MM.1S (cell line): ENCODE data around the gene PRKAB2.

Source experiments
- DNase-seq: peaks from one replicate; pipeline ENCODE4 v3.0.0-alpha.2; 2015
- H2AFZ ChIP-seq: fragments of 300-600 bp; sonication (generic); 2 replicates; pipeline ENCODE4 v1.6.0; 2016; ENCODE audit warnings: antibody characterized with exemption, low read length
- H3F3A ChIP-seq: fragments of 300-600 bp; sonication (generic); 2 replicates; pipeline ENCODE4 v1.6.1; 2016; ENCODE audit warnings: mild to moderate bottlenecking, antibody characterized with exemption, low read length, moderate library complexity, mixed read lengths; ENCODE audit not compliant: insufficient read depth
- H3K27ac ChIP-seq: fragments of 300-600 bp; sonication (generic); 2 replicates; pipeline ENCODE4 v1.5.1; 2016; ENCODE audit warnings: mild to moderate bottlenecking, low read length
- H3K27me3 ChIP-seq: fragments of 300-600 bp; sonication (generic); replicated peaks from 2 replicates; pipeline ENCODE4 v1.6.0; 2016; ENCODE audit warnings: low read length; ENCODE audit not compliant: insufficient read depth
- H3K36me3 ChIP-seq: fragments of 300-600 bp; sonication (generic); replicated peaks from 2 replicates; pipeline ENCODE4 v1.6.1; 2016; ENCODE audit warnings: mild to moderate bottlenecking, low read length, mixed read lengths; ENCODE audit not compliant: insufficient read depth
- H3K4me1 ChIP-seq: fragments of 300-600 bp; sonication (generic); 2 replicates; pipeline ENCODE4 v1.6.1; 2016; ENCODE audit warnings: low read length, mixed read lengths
- H3K4me2 ChIP-seq: fragments of 300-600 bp; sonication (generic); 2 replicates; pipeline ENCODE4 v1.6.0; 2016; ENCODE audit warnings: low read depth, low read length
- H3K4me3 ChIP-seq: fragments of 300-600 bp; sonication (generic); 2 replicates; pipeline ENCODE4 v1.5.1; 2016; ENCODE audit warnings: low read length, mixed read lengths
- H3K79me2 ChIP-seq: fragments of 300-600 bp; sonication (generic); 2 replicates; pipeline ENCODE4 v1.6.1; 2016; ENCODE audit warnings: mixed run types, low read length, mixed read lengths
- H3K9ac ChIP-seq: fragments of 300-600 bp; sonication (generic); 2 replicates; pipeline ENCODE4 v1.6.1; 2016; ENCODE audit warnings: low read length, mixed read lengths
- H3K9me2 ChIP-seq: fragments of 300-600 bp; sonication (generic); replicated peaks from 2 replicates; pipeline ENCODE4 v1.6.1; 2016; ENCODE audit warnings: mild to moderate bottlenecking, low read length, mixed read lengths; ENCODE audit not compliant: insufficient read depth
- H3K9me3 ChIP-seq: fragments of 300-600 bp; sonication (generic); replicated peaks from 2 replicates; pipeline ENCODE4 v1.6.1; 2016; ENCODE audit warnings: mild to moderate bottlenecking, low read length, mixed read lengths; ENCODE audit not compliant: insufficient read depth
- H4K20me1 ChIP-seq: fragments of 300-600 bp; sonication (generic); 2 replicates; pipeline ENCODE4 v1.6.1; 2016; ENCODE audit warnings: mild to moderate bottlenecking, low read length, moderate library complexity, mixed read lengths; ENCODE audit not compliant: insufficient read depth
- CTCF ChIP-seq: fragments of 300-600 bp; sonication (generic); IDR thresholded peaks from 2 replicates; pipeline ENCODE4 v1.5.1; 2016; ENCODE audit warnings: antibody characterized with exemption, low read length, mixed read lengths
- EZH2 ChIP-seq: fragments of 300-600 bp; sonication (generic); optimal IDR thresholded peaks from 2 replicates; pipeline ENCODE3; 2017; ENCODE audit warnings: low read depth, mild to moderate bottlenecking, antibody characterized with exemption, low read length, mixed read lengths
- EZH2phosphoT487 ChIP-seq: fragments of 300-600 bp; sonication (generic); IDR thresholded peaks from 2 replicates; pipeline ENCODE4 v1.6.1; 2018; ENCODE audit warnings: antibody characterized with exemption, low read length

PRKAB2 gene

GRCh38 chr1:147216124-147216523 lies 43.9 kb upstream of the PRKAB2 start:
- no peak for DNase-seq
- Histone ChIP-seq H3K36me3 (no peaks in the 10 kb centered on the region), H3K27ac (no peak overlapping the region), H4K20me1 (no peaks in the 10 kb centered on the region), H3K9me3 (no peaks in the 10 kb centered on the region), H3K4me3 (no peak overlapping the region), H3K9ac (no peak overlapping the region), H3K4me2 (no peak overlapping the region), H2AFZ (no peak overlapping the region), H3K27me3 (no peaks in the 10 kb centered on the region), H3K9me2 (no peaks in the 10 kb centered on the region), H3F3A (no peaks in the 10 kb centered on the region), H3K4me1 (no peaks in the 10 kb centered on the region), H3K79me2 (no peaks in the 10 kb centered on the region)
- TF ChIP-seq CTCF (no peak), EZH2phosphoT487 (no peak), EZH2 (no peak)

GRCh38 chr1:147215540-147215916 lies 43.3 kb upstream of the PRKAB2 start:
- no peak overlapping the region for H3K9ac ChIP-seq
- no peak overlapping the region for H3K4me2 ChIP-seq
- H3K9me3 ChIP-seq: no peaks in the 10 kb centered on the region
- no peaks in the 10 kb centered on the region for H3K27me3 ChIP-seq
- H3K79me2 ChIP-seq: no peaks in the 10 kb centered on the region
- DNase-seq: no peak
- TF ChIP-seq EZH2phosphoT487 (no peak), EZH2 (no peak), CTCF (no peak)
- no peaks in the 10 kb centered on the region for H3K9me2 ChIP-seq
- no peak overlapping the region for H3K27ac ChIP-seq
- no peaks in the 10 kb centered on the region for H3K4me1 ChIP-seq
- no peaks in the 10 kb centered on the region for H4K20me1 ChIP-seq
- H2AFZ ChIP-seq: no peak overlapping the region
- H3K36me3 ChIP-seq: no peaks in the 10 kb centered on the region
- no peaks in the 10 kb centered on the region for H3F3A ChIP-seq
- H3K4me3 ChIP-seq: no peak overlapping the region

GRCh38 chr1:147214842-147215539 lies 42.7 kb upstream of the PRKAB2 start:
- Histone ChIP-seq H3K36me3 (no peaks in the 10 kb centered on the region), H3K4me1 (no peaks in the 10 kb centered on the region), H2AFZ (no peak overlapping the region), H3K9me3 (no peaks in the 10 kb centered on the region), H3K9me2 (no peaks in the 10 kb centered on the region), H3K4me2 (no peak overlapping the region), H3K79me2 (no peaks in the 10 kb centered on the region), H3F3A (no peaks in the 10 kb centered on the region), H4K20me1 (no peaks in the 10 kb centered on the region), H3K4me3 (no peak overlapping the region), H3K27me3 (no peaks in the 10 kb centered on the region), H3K27ac (no peak overlapping the region), H3K9ac (no peak overlapping the region)
- DNase-seq: no peak
- TF ChIP-seq EZH2phosphoT487 (no peak), CTCF (no peak), EZH2 (no peak)
